Mesendoderm (in vitro differentiated cells): Measurements from ENCODE around the gene MAP3K13.

ENCODE experiments used
- DNase-seq: peaks from one replicate; pipeline ENCODE4 v3.0.0; 2013
- H2AK5ac ChIP-seq: 2 replicates; pipeline ENCODE4 v1.6.1; 2013; ENCODE audit warnings: low read length, inconsistent platforms
- H2BK120ac ChIP-seq: 2 replicates; pipeline ENCODE4 v1.6.1; 2013; ENCODE audit warnings: low read depth, mild to moderate bottlenecking, low read length, moderate library complexity, mixed read lengths
- H2BK15ac ChIP-seq: replicated peaks from 2 replicates; pipeline ENCODE4 v1.6.1; 2013; ENCODE audit warnings: low read depth, mild to moderate bottlenecking, moderate library complexity
- H2BK5ac ChIP-seq: 2 replicates; pipeline ENCODE4 v1.6.1; 2013; ENCODE audit warnings: low read length, inconsistent platforms
- H3K18ac ChIP-seq: 2 replicates; pipeline ENCODE4 v1.6.1; 2013; ENCODE audit warnings: mild to moderate bottlenecking, low read length, mixed read lengths
- H3K23ac ChIP-seq: one replicate; pipeline ENCODE4 v1.6.1; 2013; ENCODE audit warnings: low read length
- H3K27ac ChIP-seq: 2 replicates; pipeline ENCODE4 v1.5.1; 2013; ENCODE audit warnings: low read depth, mild to moderate bottlenecking, inconsistent platforms, low read length, moderate library complexity
- H3K27me3 ChIP-seq: 2 replicates; pipeline ENCODE4 v1.6.1; 2013; ENCODE audit warnings: low read length, control low read depth, mild to moderate bottlenecking, inconsistent platforms; ENCODE audit not compliant: insufficient read depth, poor library complexity
- H3K36me3 ChIP-seq: 2 replicates; pipeline ENCODE4 v1.6.1; 2013; ENCODE audit warnings: low read length, inconsistent platforms; ENCODE audit not compliant: control insufficient read depth, insufficient read depth
- H3K4ac ChIP-seq: one replicate; pipeline ENCODE4 v1.6.1; 2013; ENCODE audit warnings: low read depth, mild to moderate bottlenecking, low read length, moderate library complexity
- H3K4me1 ChIP-seq: 2 replicates; pipeline ENCODE4 v1.6.1; 2013; ENCODE audit warnings: low read depth, low read length, inconsistent platforms; ENCODE audit not compliant: control insufficient read depth
- H3K4me2 ChIP-seq: 2 replicates; pipeline ENCODE4 v1.6.1; 2013; ENCODE audit warnings: low read length
- H3K4me3 ChIP-seq: 2 replicates; pipeline ENCODE4 v1.5.1; 2013; ENCODE audit warnings: mild to moderate bottlenecking, low read length
- H3K56ac ChIP-seq: one replicate; pipeline ENCODE4 v1.6.1; 2013; ENCODE audit warnings: low read length
- H3K79me1 ChIP-seq: 2 replicates; pipeline ENCODE4 v1.6.1; 2013; ENCODE audit warnings: low read length, inconsistent platforms
- H3K79me2 ChIP-seq: 2 replicates; pipeline ENCODE4 v1.6.1; 2013; ENCODE audit warnings: mild to moderate bottlenecking, low read length; ENCODE audit not compliant: control insufficient read depth, insufficient read depth
- H3K9ac ChIP-seq: 2 replicates; pipeline ENCODE4 v1.6.1; 2013; ENCODE audit warnings: low read length, inconsistent platforms
- H4K5ac ChIP-seq: one replicate; pipeline ENCODE4 v1.6.1; 2013; ENCODE audit warnings: low read length
- H4K8ac ChIP-seq: one replicate; pipeline ENCODE4 v1.6.1; 2013; ENCODE audit warnings: low read depth, mild to moderate bottlenecking, control low read depth, low read length, moderate library complexity
- WGBS: extraction: QIAGEN DNeasy Blood & Tissue Kit; methylation state at CpG from one replicate; pipeline ENCODE4 v1.1.7; 2013; ENCODE audit warnings: low lambda C conversion rate, missing lambda C conversion rate; ENCODE audit not compliant: insufficient coverage; ENCODE audit errors: extremely low coverage; 5-methylcytosine and 5-hydroxymethylcytosine counted together

MAP3K13 gene

DNA sequence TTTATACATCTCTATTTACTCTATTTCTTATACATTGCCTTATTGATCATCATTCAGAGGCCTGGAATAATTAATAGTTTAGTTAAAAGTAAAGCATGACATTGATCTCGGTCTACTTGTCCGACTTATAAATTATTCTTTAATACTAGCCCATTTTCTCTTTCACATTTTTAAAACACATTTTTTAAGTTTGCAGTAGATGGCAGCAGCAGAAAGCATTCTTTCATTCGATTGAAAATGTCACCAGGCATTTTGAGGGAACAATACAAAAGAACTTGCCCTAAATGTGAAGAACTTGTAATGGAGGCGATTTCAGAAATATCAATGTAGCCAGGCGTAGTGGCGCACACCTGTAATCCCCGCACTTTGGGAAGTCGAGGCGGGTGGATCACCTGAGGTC is 15.5 kb upstream of the MAP3K13 start:
- H3K4me1 ChIP-seq = no peaks in the 10 kb centered on the region
- H2AK5ac ChIP-seq = no peak overlapping the region
- no peak overlapping the region for H3K23ac ChIP-seq
- H3K27ac ChIP-seq = no peak overlapping the region
- H3K18ac ChIP-seq = no peak overlapping the region
- no peak overlapping the region for H3K4me3 ChIP-seq
- H2BK15ac ChIP-seq = no peak overlapping the region
- no peaks in the 10 kb centered on the region for H3K79me1 ChIP-seq
- no peak overlapping the region for H3K4me2 ChIP-seq
- no peak for DNase-seq
- H4K8ac ChIP-seq = no peak overlapping the region
- H4K5ac ChIP-seq = no peak overlapping the region
- H3K9ac ChIP-seq = no peak overlapping the region
- H3K27me3 ChIP-seq = no peaks in the 10 kb centered on the region
- no peaks in the 10 kb centered on the region for H3K36me3 ChIP-seq
- WGBS = 100% methylated on average over 2 of the region's 9 CpGs
- H2BK120ac ChIP-seq = no peak overlapping the region
- H2BK5ac ChIP-seq = no peak overlapping the region
- H3K4ac ChIP-seq = no peak overlapping the region
- H3K79me2 ChIP-seq = no peaks in the 10 kb centered on the region
- no peak overlapping the region for H3K56ac ChIP-seq

GRCh38 chr3:185350841-185351240 is 12.1 kb upstream of the MAP3K13 start:
- no peak for DNase-seq
- Histone ChIP-seq H4K8ac (no peak overlapping the region), H2BK15ac (no peak overlapping the region), H3K18ac (no peak overlapping the region), H2BK120ac (no peak overlapping the region), H3K36me3 (no peaks in the 10 kb centered on the region), H3K4me1 (no peaks in the 10 kb centered on the region), H3K4ac (no peak overlapping the region), H3K56ac (no peak overlapping the region), H3K9ac (no peak overlapping the region), H3K79me2 (no peaks in the 10 kb centered on the region), H2AK5ac (no peak overlapping the region), H3K27me3 (no peaks in the 10 kb centered on the region), H3K4me3 (no peak overlapping the region), H4K5ac (no peak overlapping the region), H3K4me2 (no peak overlapping the region), H3K23ac (no peak overlapping the region), H3K27ac (no peak overlapping the region), H3K79me1 (no peaks in the 10 kb centered on the region), H2BK5ac (no peak overlapping the region)
- no CpG with 5 or more reads among the region's 6 CpGs for WGBS

GRCh38 chr3:185351396-185351795 is 11.5 kb upstream of the MAP3K13 start:
- H3K27me3 ChIP-seq = no peaks in the 10 kb centered on the region

GRCh38 chr3:185353225-185353624 is 9.7 kb upstream of the MAP3K13 start:
- Histone ChIP-seq H2BK15ac (no peak overlapping the region), H2BK5ac (no peak overlapping the region), H3K4me3 (no peak overlapping the region), H4K5ac (no peak overlapping the region), H2BK120ac (no peak overlapping the region), H3K4me2 (no peak overlapping the region), H3K79me1 (no peaks in the 10 kb centered on the region), H3K4me1 (no peaks in the 10 kb centered on the region), H3K56ac (no peak overlapping the region), H3K36me3 (no peaks in the 10 kb centered on the region), H2AK5ac (no peak overlapping the region), H3K79me2 (no peaks in the 10 kb centered on the region), H4K8ac (no peak overlapping the region), H3K9ac (no peak overlapping the region), H3K18ac (no peak overlapping the region), H3K23ac (no peak overlapping the region), H3K4ac (no peak overlapping the region), H3K27ac (no peak overlapping the region), H3K27me3 (no peaks in the 10 kb centered on the region)
- WGBS = no CpG with 5 or more reads among the region's 5 CpGs
- no peak for DNase-seq

More at GRCh38 chr3:185351396-185351795, 11.5 kb upstream of the MAP3K13 start:
- Histone ChIP-seq H3K9ac (no peak overlapping the region), H3K27ac (no peak overlapping the region), H3K4me1 (no peaks in the 10 kb centered on the region), H3K4me3 (no peak overlapping the region), H3K56ac (no peak overlapping the region), H2BK5ac (no peak overlapping the region), H3K23ac (no peak overlapping the region), H3K18ac (no peak overlapping the region), H2BK15ac (no peak overlapping the region), H4K5ac (no peak overlapping the region), H3K79me1 (no peaks in the 10 kb centered on the region), H3K4me2 (no peak overlapping the region), H2BK120ac (no peak overlapping the region), H4K8ac (no peak overlapping the region), H3K36me3 (no peaks in the 10 kb centered on the region), H3K4ac (no peak overlapping the region), H2AK5ac (no peak overlapping the region), H3K79me2 (no peaks in the 10 kb centered on the region)
- no CpG with 5 or more reads among the region's 2 CpGs for WGBS
- no peak for DNase-seq

- peak; percentile 99 for DNase-seq
- no peak overlapping the region for H4K5ac ChIP-seq
These were observed 8.9 kb upstream of the MAP3K13 start for GRCh38 chr3:185353823-185354614.

DNA sequence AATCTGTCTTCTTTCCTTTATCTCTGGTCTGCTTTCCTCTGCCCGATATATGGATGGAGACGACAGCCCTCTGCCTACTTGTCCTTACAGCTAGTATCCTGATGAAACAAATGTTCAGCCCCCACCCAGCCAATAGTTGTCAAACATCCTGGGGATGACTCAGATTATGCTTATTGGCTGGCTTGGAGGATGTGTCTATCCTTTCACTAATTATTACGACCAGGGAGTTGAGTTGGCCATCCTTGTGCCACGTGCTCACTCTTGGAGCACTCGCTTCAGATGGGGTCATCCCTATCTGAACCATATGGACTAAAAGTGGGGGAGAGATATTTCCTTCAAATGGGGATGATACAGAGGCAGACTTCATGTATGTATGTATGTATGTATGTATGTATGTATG is 6.4 kb upstream of the MAP3K13 start:
- no CpG with 5 or more reads among the region's 5 CpGs for WGBS

More at GRCh38 chr3:185353823-185354614, 8.9 kb upstream of the MAP3K13 start:
- Histone ChIP-seq H4K8ac (no peak overlapping the region), H3K79me1 (no peaks in the 10 kb centered on the region), H3K4me2 (no peak overlapping the region), H2AK5ac (no peak overlapping the region), H3K4ac (no peak overlapping the region), H2BK5ac (no peak overlapping the region), H2BK15ac (no peak overlapping the region), H3K23ac (no peak overlapping the region), H3K4me1 (no peaks in the 10 kb centered on the region), H3K18ac (no peak overlapping the region), H3K36me3 (no peaks in the 10 kb centered on the region), H3K56ac (no peak overlapping the region), H3K9ac (no peak overlapping the region), H2BK120ac (no peak overlapping the region), H3K79me2 (no peaks in the 10 kb centered on the region), H3K4me3 (no peak overlapping the region), H3K27me3 (no peaks in the 10 kb centered on the region), H3K27ac (no peak overlapping the region)
- WGBS = no CpG with 5 or more reads among the region's 13 CpGs

More for the DNA sequence above, 6.4 kb upstream of the MAP3K13 start:
- Histone ChIP-seq H3K56ac (no peak overlapping the region), H3K27ac (no peak overlapping the region), H3K23ac (no peak overlapping the region), H2BK5ac (no peak overlapping the region), H3K79me1 (no peaks in the 10 kb centered on the region), H3K36me3 (no peaks in the 10 kb centered on the region), H3K4me1 (no peaks in the 10 kb centered on the region), H3K9ac (no peak overlapping the region), H4K8ac (no peak overlapping the region), H2BK15ac (no peak overlapping the region), H4K5ac (no peak overlapping the region), H3K4ac (no peak overlapping the region), H3K4me3 (no peak overlapping the region), H2BK120ac (no peak overlapping the region), H3K4me2 (no peak overlapping the region), H2AK5ac (no peak overlapping the region), H3K79me2 (no peaks in the 10 kb centered on the region), H3K27me3 (no peaks in the 10 kb centered on the region), H3K18ac (no peak overlapping the region)
- no peak for DNase-seq
